ENCODE measurements around the gene TBPL2. TPM values are rescaled to one million over a fixed set of nuclear protein-coding genes. Genes with fewer than 3 reads are reported as not detected.

The TBPL2 gene
- total and polyA plus RNA-seq, 2 experiments from 2014 or later: not detected

- Histone ChIP-seq H2AFZ (no peak overlapping the region), H3K27ac (peak overlapping the region; percentile 28), H3K4me1 (ENCODE audit: insufficient read depth) (peaks cover 15% of the 10 kb centered on the region), H4K20me1 (ENCODE audit: insufficient read depth) (no peaks in the 10 kb centered on the region), H3K27me3 (replicated peaks; ENCODE audit: insufficient read depth) (no peaks in the 10 kb centered on the region), H3K9me2 (ENCODE audit: insufficient read depth) (no peaks in the 10 kb centered on the region), H3K79me2 (ENCODE audit: insufficient read depth) (no peaks in the 10 kb centered on the region), H3K9me3 (ENCODE audit: low read depth) (no peaks in the 10 kb centered on the region), H3F3A (ENCODE audit: insufficient read depth) (peaks cover 15% of the 10 kb centered on the region; the same call in 1 of the 2 replicates), H3K36me3 (ENCODE audit: low read depth) (no peaks in the 10 kb centered on the region), H3K4me2 (ENCODE audit: unreplicated experiment) (peak overlapping the region; percentile 51), H3K9ac (no peak overlapping the region), H3K4me3 (no peak overlapping the region)
- DNase-seq: peak; percentile 81
- in situ Hi-C loops (cut with MboI): no loop called here
- 3 to 5% methylated on average over 3 of the region's 3 CpGs for WGBS, 2 experiments (ENCODE audit: low coverage in 1 of 2, low lambda C conversion rate in 2 of 2, missing lambda C conversion rate in 2 of 2)
- no peak for TF ChIP-seq EZH2 (IDR thresholded peaks at IDR 0.05; ENCODE audit: insufficient read depth, poor library complexity, severe bottlenecking)
- no peak for TF ChIP-seq EZH2phosphoT487 (IDR thresholded peaks at IDR 0.05; ENCODE audit: insufficient read depth, low read depth)
Observed at GRCh38 chr14:55366271-55366670, 74.1 kb downstream of the TBPL2 start.

Small RNA genes within 50 kb of the gene (small RNA-seq; reads per million reads assigned to genes)
- not detected for gene AL356801.1 (ENCODE audit: low read depth, low replicate concordance)

Other genes starting within 250 kb of the TBPL2 start
- gene DLGAP5, start 249.0 kb downstream of the TBPL2 start, total RNA-seq (2014; rRNA removed; shearing (Covaris generic)): 11.0 and 13.5 TPM in 2 replicates
- 15.5 and 17.8 TPM in 2 replicates for gene DLGAP5, start 249.0 kb downstream of the TBPL2 start, polyA plus RNA-seq (2016; fragmentation: Nextera tagmentation; extraction: Ambion mirVana)
- 8.9 and 10.5 TPM in 2 replicates for gene FBXO34, start 169.2 kb downstream of the TBPL2 start, total RNA-seq (2014; rRNA removed; shearing (Covaris generic))
- gene FBXO34, start 169.2 kb downstream of the TBPL2 start, polyA plus RNA-seq (2016; fragmentation: Nextera tagmentation; extraction: Ambion mirVana): 10.2 and 10.9 TPM in 2 replicates
- gene ATG14, start 28.8 kb downstream of the TBPL2 start, total RNA-seq (2014; rRNA removed; shearing (Covaris generic)): 14.7 and 14.9 TPM in 2 replicates
- 3.8 TPM in 2 replicates for gene ATG14, start 28.8 kb downstream of the TBPL2 start, polyA plus RNA-seq (2016; fragmentation: Nextera tagmentation; extraction: Ambion mirVana)
- 116 and 119 TPM in 2 replicates for gene KTN1, start 139.6 kb upstream of the TBPL2 start, total RNA-seq (2014; rRNA removed; shearing (Covaris generic))
- gene KTN1, start 139.6 kb upstream of the TBPL2 start, polyA plus RNA-seq (2016; fragmentation: Nextera tagmentation; extraction: Ambion mirVana): 204 and 225 TPM in 2 replicates

Measured in GM23248 (cell line).